Stimulated activated CD8-positive, alpha-beta memory T cell treated with anti-CD3 and anti-CD28 coated beads, Interleukin-2, amount 100 ng/mL, for 48 hours (primary cell): ENCODE data around the gene FSTL1.

Experiments
- DNase-seq, 2 donors: peaks; one replicate each; pipeline ENCODE4 v3.0.0-alpha.2; 2020; ENCODE audit warnings: low read depth in 2 of 2

The FSTL1 gene, protein sequence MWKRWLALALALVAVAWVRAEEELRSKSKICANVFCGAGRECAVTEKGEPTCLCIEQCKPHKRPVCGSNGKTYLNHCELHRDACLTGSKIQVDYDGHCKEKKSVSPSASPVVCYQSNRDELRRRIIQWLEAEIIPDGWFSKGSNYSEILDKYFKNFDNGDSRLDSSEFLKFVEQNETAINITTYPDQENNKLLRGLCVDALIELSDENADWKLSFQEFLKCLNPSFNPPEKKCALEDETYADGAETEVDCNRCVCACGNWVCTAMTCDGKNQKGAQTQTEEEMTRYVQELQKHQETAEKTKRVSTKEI

DNA sequence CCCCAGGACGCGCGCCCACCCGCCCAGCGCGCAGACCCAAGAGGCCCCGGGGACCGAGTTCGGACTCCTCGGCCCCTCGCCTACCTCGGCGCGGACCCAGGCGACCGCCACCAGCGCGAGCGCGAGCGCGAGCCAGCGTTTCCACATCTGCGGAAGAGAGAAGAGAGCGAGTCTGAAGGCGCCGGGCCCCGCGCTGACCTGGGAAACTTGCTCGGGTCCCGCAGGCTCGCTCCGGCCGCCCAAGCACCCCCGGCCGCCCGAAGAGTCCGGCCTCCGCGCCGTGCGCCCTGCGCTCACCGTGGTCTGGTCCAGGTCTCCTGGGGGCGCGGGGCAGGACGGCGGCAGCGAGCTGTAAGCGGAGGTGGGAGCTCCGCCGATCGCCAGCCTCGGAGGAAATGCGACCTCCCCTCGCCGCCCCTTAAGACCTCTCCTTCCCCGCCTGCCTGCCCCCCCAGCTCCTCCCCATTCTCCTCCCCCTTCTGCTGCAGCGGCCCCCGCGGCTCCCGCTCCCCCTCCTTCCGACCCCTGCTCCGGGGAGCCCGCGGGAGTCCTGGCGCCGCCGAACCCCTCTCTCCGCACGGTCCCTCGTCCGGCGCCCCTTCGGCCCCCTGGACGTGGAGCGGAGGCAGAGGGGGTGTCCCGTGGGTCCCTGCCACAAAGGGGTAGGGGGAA, at the start of gene FSTL1:
Gene FSTL1 (minus strand): TSS at position 393 of the 672 bp plus-strand sequence. CDS start 246 bp downstream, at position 147.
- peak in 1 of 2 donors; percentile 1 for DNase-seq

DNA sequence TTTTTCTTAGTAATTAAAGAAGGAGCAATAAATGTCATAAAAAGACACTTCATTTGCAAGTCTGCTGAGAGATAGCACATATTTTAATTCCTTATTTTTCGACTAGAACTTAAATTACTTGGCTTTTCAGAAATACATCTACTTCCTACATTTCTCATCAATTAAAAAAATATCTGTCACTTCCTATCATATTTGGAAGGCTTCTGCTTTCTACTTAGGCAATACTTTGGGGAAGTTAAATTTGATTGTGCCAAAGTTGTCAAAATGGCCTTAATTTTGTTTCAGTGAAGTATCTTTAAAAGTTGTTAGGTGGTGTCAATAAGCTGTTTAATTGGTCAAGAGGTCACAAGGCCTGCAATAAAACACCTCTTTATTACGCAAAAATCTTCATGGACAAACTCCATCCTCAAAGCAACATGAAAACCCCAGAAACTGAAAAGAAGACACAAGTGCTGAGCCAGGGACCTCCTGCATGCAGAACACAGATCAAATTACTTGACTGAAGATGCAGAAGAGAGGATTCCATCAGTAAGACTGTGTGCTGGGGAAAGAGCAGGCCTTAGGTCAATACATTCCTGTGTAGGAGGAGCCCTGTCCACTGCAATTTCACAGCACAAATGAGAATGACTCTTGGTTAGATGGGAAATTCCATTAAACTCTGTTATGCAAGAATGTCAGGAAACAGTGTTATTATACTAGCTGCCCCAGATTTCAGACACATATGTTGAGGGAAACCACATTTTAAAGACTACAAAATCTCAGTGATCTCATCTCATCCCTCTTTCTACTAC, 48.0 kb upstream of the FSTL1 start:
- DNase-seq = no peak

DNA sequence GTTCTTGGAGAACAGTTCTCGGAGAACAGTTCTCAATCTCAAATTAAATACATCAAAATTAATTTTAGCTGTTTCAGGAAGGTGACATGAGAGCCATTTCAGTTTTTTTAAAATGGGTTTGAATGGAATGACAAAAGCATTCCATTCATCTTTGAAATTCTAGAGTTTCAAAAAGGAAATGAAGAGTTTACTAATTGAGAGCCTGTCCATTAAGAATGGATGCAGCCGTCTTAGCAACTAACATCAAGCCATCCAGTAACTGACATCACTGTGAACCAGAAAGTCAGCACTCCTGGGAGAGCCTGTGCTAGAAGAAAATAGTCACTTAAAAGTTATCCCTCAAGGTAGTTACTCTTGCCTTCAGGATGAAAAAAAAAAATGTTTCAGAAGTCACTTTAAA, 47.0 kb upstream of the FSTL1 start:
- DNase-seq = no peak

DNA sequence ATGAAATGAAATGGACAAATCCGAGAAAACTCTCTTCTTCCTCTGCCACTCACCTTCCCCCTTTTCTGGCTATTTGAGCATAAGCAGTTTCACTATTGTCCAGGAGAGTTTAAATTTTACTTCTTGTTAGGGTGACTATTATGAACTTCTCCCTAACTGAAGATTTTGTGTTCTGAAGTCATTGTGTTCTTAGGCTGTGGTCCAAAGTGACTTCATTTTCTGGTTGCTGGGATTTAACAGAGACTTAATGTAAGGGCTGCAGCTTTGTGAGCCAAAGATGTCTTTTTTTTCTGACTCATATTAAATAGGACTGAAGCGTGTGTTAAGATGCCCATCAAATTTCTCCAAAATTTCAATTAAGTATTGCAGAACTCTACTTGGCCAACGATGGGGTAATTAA, 46.5 kb upstream of the FSTL1 start:
- DNase-seq = no peak

DNA sequence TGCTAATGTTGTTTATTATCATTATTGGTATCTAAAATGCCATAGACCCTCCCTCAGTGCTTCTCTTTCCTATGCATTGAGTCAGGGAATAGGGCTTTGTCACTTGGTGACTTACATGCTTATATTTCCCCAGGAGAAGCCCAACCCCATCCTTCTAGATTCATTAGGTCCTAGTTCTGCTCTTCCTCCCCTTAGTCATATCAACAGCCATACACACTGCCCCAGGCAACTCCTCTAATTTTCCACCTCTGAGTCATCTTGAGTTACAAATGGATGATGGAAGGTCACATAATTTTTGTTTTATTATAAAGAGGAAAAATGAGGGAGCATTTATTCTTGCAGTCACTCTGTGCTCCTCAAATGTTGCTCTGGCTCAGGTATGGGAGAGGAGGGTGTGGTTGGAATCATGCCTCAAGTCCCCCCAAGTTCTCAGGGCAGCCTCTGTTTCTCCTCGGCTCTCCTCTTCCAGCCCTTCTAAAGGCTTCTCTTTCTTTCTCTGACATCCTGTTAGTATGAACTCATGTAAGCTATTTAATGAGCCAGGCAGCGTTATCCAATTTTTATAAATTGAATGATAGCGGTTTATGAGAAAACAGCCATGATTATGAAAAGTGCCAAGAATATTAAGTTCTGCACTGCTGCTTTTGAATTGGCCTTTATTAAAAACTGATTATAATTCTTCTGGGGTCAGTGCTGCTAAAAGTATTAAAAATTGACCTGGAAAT, 45.6 kb upstream of the FSTL1 start:
- DNase-seq = no peak

DNA sequence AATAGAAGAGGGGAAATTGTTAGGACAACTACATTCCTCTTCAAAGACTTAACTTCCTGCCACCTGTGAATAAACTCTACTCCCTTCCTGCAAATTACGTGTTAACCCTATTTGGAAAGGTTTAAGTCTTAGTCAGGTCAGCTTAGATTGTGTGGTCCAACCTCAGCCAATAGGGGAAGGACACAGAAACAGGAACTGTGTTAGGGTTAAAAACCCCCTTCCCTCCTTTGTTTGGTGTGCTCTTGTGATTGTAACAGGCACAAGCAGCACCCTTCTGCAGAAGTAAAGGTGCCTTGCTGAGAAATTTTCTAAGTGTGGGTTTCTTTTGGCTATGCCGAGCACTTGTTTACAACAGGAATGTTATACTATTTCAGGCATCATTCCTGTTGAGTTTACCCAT, 45.0 kb upstream of the FSTL1 start:
- no peak for DNase-seq

DNA sequence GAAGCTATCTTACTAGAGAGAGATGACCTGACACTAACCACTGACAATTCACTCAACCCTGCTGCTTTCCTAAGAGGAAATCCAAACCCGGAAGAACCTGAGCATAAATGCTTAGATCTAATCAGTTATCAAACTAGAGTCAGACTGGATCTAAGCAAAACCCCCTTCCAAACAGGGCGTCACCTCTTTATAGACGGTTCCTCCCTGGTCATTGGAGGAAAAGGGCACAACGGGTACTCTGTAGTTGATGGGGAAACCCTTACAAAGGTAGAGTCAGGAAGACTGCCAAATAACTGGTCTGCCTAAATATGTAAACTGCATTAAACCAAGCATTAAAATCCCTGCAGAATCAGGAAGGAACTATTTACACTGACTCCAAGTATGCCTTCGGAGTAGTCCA, 41.3 kb upstream of the FSTL1 start:
- no peak for DNase-seq

DNA sequence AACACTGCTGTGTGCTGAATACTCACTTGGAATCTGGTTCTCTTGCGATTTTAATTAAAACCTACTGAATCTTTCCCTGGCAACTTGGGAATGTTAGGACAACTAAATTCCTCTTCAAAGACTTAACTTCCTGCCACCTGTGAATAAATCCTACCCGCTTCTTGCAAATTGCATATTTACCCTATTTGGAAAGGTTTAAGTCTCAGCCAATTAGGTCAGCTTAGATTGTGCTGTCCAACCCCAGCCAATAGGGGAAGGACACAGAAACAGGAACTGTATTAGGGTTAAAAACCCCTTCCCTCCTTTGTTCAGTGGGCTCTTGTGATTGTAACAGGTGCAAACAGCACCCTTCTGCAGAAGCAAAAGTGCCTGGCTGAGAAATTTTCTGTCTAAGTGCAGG, 38.6 kb upstream of the FSTL1 start:
- DNase-seq = no peak

DNA sequence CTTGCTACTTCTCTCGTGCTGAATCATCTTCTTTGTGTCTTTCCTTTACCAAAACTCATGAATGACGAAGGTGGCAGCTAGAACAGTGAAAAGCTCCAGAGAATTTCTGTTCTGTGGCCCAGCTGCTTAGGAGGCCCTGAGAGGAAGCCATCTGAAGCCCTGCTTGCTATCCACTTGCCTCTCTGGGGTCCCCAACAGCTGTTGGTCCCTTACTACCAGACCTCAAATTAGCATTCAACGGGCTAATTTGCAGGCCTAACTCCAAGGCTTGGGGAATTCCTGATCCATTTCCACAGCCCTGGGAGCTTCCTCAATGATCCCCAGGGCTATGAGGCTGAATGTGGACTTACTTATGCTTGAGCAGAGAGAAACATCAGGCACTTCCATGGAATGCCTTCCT, 37.5 kb upstream of the FSTL1 start:
- no peak for DNase-seq

DNA sequence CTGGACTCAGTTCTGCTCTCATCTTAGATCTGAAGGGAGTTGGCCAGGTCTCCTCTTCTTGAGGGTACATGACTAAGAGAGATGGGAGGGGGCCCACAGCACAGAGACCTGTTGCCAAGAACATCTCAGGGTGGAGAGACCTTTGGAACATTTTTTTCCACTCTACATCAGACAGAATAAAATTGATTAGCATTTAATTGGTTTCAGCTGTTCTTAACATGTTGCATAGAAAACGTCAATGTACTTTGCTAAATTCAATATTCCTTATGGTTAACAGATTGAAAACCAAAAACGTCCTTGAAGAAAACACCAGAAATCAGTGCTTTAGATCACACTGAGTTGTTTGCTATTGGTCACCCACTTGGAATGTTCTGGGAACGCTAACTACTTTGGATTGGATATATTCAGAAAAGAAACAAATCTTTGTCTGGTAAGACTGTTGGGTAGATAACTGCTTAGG, 36.4 kb upstream of the FSTL1 start:
- no peak for DNase-seq

DNA sequence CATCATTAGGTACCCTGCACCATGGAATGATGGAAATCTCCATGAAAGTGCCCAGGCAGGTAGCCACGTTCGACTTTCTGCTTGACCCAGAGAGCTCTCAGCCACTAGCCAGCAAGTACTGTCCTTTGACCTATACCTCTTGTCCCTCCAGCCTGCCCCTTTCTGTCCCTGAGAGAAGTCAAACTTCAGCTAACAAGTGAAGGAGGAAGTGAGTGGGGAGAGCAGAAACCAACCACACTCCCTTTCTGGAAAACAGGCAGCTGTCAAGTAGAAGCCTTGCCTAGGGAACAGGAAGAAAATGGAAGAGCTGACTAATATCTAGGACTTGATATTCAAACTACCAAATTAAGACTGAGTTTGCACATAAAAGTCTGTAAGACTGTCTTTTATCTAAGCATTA, 30.3 kb upstream of the FSTL1 start:
- DNase-seq = no peak

DNA sequence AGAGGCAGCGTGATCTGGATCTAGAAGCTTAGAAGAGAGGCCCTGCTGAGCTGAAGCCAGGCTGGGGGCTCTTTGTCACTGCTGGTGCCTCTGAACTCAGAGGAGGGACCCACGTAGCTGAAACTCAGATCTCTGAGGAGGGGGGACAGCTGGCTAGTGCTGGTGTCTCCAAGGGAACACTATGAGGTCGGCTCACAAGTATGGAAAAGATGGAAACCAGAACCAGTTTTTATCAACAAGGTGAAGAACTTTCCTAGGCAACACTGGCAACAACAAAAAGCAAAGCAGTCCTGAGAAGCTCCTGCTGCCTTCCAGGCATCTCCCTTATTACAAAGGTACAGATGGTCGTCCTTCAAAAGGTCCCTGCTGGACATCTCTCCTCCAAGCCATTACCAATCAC, 27.0 kb upstream of the FSTL1 start:
- no peak for DNase-seq

DNA sequence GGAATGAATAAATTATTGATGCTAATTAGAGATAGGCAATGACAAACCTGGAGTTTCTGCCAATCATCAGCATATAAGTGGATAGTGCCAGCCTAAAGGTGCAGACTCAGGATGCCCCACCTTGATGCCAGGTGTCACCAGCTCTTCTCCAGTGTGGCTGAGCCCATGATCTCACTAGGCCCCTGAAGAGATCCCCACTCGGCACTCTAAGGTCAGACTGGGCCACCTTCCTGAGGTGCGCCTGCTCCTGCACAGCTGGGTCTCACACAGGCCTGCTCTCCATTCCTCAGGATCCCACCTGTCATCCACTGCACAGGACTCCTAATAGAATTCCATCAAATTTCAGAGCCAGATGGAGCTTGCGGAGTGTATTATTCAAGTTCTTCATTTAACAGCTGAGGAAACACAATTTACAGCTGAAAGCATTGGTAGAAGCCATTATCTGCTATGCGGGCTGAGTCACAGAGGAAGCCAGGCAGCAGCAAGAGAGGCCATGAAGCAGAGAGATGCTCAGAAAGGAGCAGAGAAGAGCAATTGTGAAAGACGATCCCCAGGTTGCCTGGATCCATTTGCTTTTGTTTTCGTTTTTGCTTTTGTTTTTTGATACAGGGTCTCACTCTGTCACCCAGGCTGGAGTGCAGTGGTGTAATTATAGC, 25.1 kb upstream of the FSTL1 start:
- DNase-seq = no peak

DNA sequence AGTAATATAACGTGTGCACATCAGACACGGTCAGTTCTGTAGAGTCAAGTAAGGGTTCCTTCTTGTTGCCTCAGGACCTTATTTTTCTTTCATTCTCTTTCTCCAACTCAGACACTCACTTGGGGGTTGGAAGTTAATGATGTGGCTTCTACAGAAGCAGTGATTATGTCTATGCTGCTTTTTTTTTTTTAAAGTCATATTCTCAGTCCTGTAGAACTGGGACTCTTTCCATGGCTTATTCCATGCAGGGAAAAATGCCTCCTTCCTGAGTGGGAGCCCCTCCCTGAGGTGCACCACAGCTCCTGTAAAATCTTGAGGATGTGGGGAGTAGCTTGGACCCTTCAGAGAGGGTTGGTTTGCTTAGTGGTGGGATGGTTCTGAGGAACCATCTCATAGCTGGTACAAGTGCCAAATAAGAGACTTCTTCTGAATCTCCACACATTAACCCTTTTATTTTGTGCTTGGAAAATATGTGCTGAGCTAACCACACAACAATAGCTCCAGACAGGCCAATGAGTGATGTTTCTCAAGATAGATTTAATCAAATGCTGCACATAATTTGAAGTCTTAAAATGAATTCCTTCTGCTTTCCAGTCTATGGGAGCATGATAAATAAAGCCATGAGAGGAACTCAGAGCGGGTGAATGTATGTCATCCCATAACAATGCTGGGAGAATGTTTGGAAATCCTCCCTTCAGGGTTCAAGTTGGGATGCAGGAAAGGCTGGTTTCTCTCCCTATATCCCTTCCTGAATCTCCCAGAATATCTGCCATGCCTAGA, 23.3 kb upstream of the FSTL1 start:
- DNase-seq = no peak

DNA sequence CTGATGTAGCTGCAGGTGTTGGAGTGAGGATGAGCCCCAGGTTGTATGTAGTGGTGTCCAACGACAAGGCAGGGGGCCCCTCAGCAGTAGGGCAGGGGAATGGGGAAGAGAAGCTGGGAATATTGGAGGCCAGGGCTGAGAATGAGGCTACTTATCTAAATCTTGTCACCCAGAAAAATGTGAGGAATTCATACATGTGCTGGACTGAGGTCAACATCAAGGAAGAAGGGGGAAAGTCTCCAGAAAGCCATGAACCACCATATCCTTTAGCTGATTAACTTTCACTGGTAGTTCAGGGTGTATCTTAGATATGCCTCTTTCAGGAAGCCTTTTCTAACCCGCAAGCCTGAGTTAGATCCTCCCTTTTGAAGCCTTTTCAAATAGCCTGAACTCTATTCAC, 22.6 kb upstream of the FSTL1 start:
- DNase-seq = no peak

DNA sequence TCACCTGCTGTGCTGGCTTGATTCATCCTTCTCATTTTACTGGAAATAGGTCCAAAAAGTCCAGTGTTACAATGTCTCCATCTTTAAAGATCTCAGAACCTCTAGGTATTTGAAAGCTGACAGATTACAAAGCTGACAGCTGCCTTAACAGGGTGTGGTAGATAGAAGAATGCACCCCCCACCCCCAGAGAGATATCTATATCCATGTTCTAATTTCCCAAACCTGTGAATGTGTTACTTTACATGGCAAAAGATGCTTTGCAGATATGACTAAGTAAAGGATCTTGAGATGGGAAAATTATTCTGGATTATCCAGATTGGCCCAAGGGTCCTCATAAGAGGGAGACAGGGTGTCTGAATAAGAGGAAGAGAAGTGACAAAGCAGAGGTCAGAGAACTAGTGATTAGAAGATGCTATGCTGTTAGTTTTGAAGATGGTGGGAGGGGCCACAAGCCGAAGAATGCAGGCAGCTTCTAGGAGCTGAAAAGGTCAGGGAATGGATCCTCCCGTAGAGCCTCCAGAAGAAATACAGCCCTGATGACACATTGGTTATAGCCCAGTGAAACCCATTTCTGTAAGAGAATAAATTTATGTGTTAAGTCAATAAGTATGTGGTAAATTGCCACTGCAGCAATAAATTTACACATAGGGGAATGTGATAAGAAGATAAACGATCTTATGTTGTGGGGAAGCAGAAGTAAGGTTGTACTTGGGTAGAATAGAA, 21.5 kb upstream of the FSTL1 start:
- DNase-seq = no peak

DNA sequence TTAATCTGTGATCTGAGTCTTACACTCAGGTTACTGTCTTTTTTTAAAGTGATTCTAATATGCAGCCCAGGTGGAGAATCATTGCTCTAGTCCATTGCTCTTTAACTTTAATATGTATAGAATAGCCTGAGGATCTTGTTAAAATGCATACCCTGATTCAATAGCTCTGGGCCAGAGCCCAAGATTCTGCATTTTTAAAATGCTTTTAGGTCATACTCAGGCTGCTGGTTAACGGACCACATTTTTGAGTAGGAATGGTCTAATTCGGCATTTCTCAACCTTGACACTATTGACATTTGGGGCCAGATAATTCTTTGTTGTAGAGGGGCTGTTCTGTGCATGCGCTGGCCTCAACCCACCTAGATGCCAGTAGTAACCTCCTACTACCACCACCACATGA, 20.9 kb upstream of the FSTL1 start:
- DNase-seq = no peak

DNA sequence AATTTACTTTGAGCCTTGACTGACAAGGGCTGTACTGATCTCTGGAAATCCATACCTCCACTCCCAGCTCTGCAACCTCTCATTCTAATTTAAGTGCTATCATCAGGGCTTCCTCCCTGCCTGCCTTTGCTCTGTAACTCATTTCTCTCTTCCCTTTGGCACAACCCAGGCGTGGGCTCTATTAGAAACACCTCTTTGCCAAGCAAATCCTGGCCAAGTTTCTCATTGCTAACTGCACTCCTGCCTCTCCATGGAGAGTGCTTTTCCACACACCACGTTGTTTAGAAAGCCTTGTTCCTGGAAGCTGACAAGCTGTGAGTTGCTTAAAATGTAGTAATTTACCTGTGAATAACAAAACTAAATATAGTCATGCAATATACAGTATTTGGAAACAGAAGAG, 20.1 kb upstream of the FSTL1 start:
- no peak for DNase-seq

DNA sequence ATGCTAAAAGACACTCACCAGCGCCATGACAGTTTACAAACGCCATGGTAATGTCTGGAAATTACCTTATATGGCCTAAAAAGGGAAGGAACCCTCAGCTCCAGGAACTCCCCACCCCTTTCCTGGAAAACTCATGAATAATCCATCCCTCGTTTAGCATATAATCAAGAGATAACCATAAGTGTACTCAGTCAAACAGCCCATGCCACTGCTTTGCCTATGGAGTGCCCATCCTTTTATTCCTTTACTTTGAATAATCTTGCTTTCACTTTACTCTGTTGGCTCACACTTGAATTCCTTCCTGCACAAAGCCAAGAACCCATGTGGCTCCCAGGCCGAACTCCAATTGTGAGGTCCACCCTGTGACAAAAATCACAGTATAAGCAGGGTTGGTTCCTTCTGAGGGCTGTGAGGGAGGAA, 19.1 kb upstream of the FSTL1 start:
- DNase-seq = no peak

DNA sequence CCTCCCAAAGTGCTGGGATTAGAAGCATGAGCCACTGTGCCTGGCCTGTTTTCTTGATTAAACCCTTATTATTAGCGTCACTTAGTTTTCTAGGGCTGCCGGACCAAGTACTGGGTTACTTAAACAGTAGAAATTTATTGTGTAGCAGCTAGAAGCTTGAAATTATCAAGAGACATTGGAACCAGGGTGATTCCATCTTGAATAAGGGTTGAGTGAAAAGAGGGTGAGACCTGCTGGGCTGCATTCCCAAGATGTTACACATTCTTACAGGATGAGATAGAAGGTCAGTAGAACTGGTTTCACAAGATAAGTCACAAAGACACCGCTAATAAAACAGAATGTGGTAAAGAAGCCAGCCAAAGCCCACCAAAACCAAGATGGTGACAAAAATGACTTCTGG, 18.6 kb upstream of the FSTL1 start:
- DNase-seq = no peak
